ENCODE results near the gene UBAP2.

Gene UBAP2

GRCh38 chr9:34086864-34087263, 38.2 kb upstream of the UBAP2 start:
- ChIA-PET POLR2A (no interaction called here), CTCF (interaction anchor here (0.5 kb wide), 1 partner anchor 53 kb away, joined by 5 read pairs; no protein-coding TSS in a partner anchor)
- Histone ChIP-seq H3K4me3 (ENCODE audit: control insufficient read depth in 1 of 7, extremely low read depth in 1 of 7, insufficient read depth in 4 of 7, low read depth in 2 of 7, low read length in 6 of 7) (no peak overlapping the region), H3K4me1 (ENCODE audit: control extremely low read depth in 1 of 4, control insufficient read depth in 4 of 4, insufficient read depth in 4 of 4, low read length in 3 of 4) (no peaks in the 10 kb centered on the region), H3K27me3 (replicated peaks in 2 of 5; ENCODE audit: control insufficient read depth in 4 of 5, insufficient read depth in 5 of 5, low read length in 4 of 5) (no peaks in the 10 kb centered on the region), H3K27ac (ENCODE audit: insufficient read depth in 1 of 2, low read depth in 1 of 2, low read length in 2 of 2, poor library complexity in 1 of 2, severe bottlenecking in 2 of 2) (no peak overlapping the region), H3K36me3 (ENCODE audit: control insufficient read depth in 4 of 4, insufficient read depth in 4 of 4, low read length in 3 of 4) (peaks cover 21 to 71% (median 47%) of the 10 kb centered on the region in 4 experiments), H3K9me3 (ENCODE audit: control extremely low read depth in 1 of 5, control insufficient read depth in 4 of 5, insufficient read depth in 2 of 5, low read depth in 1 of 5, low read length in 4 of 5) (no peaks in the 10 kb centered on the region)
- DNase-seq: no peak

- Histone ChIP-seq H3K4me3 (ENCODE audit: control insufficient read depth in 1 of 7, extremely low read depth in 1 of 7, insufficient read depth in 4 of 7, low read depth in 2 of 7, low read length in 6 of 7) (no peak overlapping the region), H3K36me3 (ENCODE audit: control insufficient read depth in 4 of 4, insufficient read depth in 4 of 4, low read length in 3 of 4) (peaks cover 19 to 62% (median 39%) of the 10 kb centered on the region in 4 experiments), H3K9me3 (ENCODE audit: control extremely low read depth in 1 of 5, control insufficient read depth in 4 of 5, insufficient read depth in 2 of 5, low read depth in 1 of 5, low read length in 4 of 5) (no peaks in the 10 kb centered on the region), H3K4me1 (ENCODE audit: control extremely low read depth in 1 of 4, control insufficient read depth in 4 of 4, insufficient read depth in 4 of 4, low read length in 3 of 4) (no peaks in the 10 kb centered on the region), H3K27ac (ENCODE audit: insufficient read depth in 1 of 2, low read depth in 1 of 2, low read length in 2 of 2, poor library complexity in 1 of 2, severe bottlenecking in 2 of 2) (peak overlapping the region in 1 of 2 experiments; percentile 49), H3K27me3 (replicated peaks in 2 of 5; ENCODE audit: control insufficient read depth in 4 of 5, insufficient read depth in 5 of 5, low read length in 4 of 5) (no peaks in the 10 kb centered on the region)
- no peak for DNase-seq
- WGBS (ENCODE audit: insufficient coverage): 95% methylated on average over 5 of the region's 6 CpGs
- POLR2A ChIA-PET: no interaction called here
- CTCF ChIA-PET: interaction anchor here (1.6 kb wide), 1 partner anchor 74 kb away, joined by 4 read pairs; no protein-coding TSS in a partner anchor
Observed at GRCh38 chr9:34085581-34086500, 37.2 kb upstream of the UBAP2 start.

- no peaks in the 10 kb centered on the region for H3K4me1 ChIP-seq (ENCODE audit: control extremely low read depth in 1 of 4, control insufficient read depth in 4 of 4, insufficient read depth in 4 of 4, low read length in 3 of 4)
- H3K27ac ChIP-seq (ENCODE audit: insufficient read depth in 1 of 2, low read depth in 1 of 2, low read length in 2 of 2, poor library complexity in 1 of 2, severe bottlenecking in 2 of 2): no peak overlapping the region
- ChIA-PET CTCF (interaction anchor here (1.0 to 2.1 kb wide), 4 partner anchors 9 to 72 kb away, joined by 3 to 12 read pairs (median 4); no protein-coding TSS in a partner anchor), POLR2A (interaction anchor here (0.6 kb wide), 1 partner anchor 1611 kb away, joined by 3 read pairs; no protein-coding TSS in a partner anchor)
- no peak overlapping the region for H3K4me3 ChIP-seq (ENCODE audit: control insufficient read depth in 1 of 7, extremely low read depth in 1 of 7, insufficient read depth in 4 of 7, low read depth in 2 of 7, low read length in 6 of 7)
- WGBS (ENCODE audit: insufficient coverage): no CpG with 5 or more reads among the region's 1 CpG
- H3K9me3 ChIP-seq (ENCODE audit: control extremely low read depth in 1 of 5, control insufficient read depth in 4 of 5, insufficient read depth in 2 of 5, low read depth in 1 of 5, low read length in 4 of 5): no peaks in the 10 kb centered on the region
- peaks cover 14 to 49% (median 32%) of the 10 kb centered on the region in 4 experiments for H3K36me3 ChIP-seq (ENCODE audit: control insufficient read depth in 4 of 4, insufficient read depth in 4 of 4, low read length in 3 of 4)
- no peaks in the 10 kb centered on the region for H3K27me3 ChIP-seq (replicated peaks in 2 of 5; ENCODE audit: control insufficient read depth in 4 of 5, insufficient read depth in 5 of 5, low read length in 4 of 5)
- DNase-seq: no peak
Observed at GRCh38 chr9:34084562-34084961, 35.9 kb upstream of the UBAP2 start.

- Histone ChIP-seq H3K9me3 (ENCODE audit: control extremely low read depth in 1 of 5, control insufficient read depth in 4 of 5, insufficient read depth in 2 of 5, low read depth in 1 of 5, low read length in 4 of 5) (no peaks in the 10 kb centered on the region), H3K36me3 (ENCODE audit: control insufficient read depth in 4 of 4, insufficient read depth in 4 of 4, low read length in 3 of 4) (peaks cover 0 to 1% (median 0%) of the 10 kb centered on the region in 4 experiments), H3K4me1 (ENCODE audit: control extremely low read depth in 1 of 4, control insufficient read depth in 4 of 4, insufficient read depth in 4 of 4, low read length in 3 of 4) (no peaks in the 10 kb centered on the region), H3K4me3 (ENCODE audit: control insufficient read depth in 1 of 7, extremely low read depth in 1 of 7, insufficient read depth in 4 of 7, low read depth in 2 of 7, low read length in 6 of 7) (no peak overlapping the region), H3K27ac (ENCODE audit: insufficient read depth in 1 of 2, low read depth in 1 of 2, low read length in 2 of 2, poor library complexity in 1 of 2, severe bottlenecking in 2 of 2) (no peak overlapping the region), H3K27me3 (replicated peaks in 2 of 5; ENCODE audit: control insufficient read depth in 4 of 5, insufficient read depth in 5 of 5, low read length in 4 of 5) (no peaks in the 10 kb centered on the region)
- ChIA-PET POLR2A (interaction anchor here (0.6 kb wide), 1 partner anchor 67 kb away, joined by 3 read pairs; no protein-coding TSS in a partner anchor), CTCF (interaction anchor here (1.0 kb wide), 2 partner anchors 8 to 12 kb away, joined by 3 read pairs; no protein-coding TSS in a partner anchor)
- 92% methylated on average over 2 of the region's 2 CpGs for WGBS (ENCODE audit: insufficient coverage)
- DNase-seq: no peak
Observed at GRCh38 chr9:34079181-34079580, 30.5 kb upstream of the UBAP2 start.

GRCh38 chr9:34072868-34073590, 24.3 kb upstream of the UBAP2 start:
- H3K27me3 ChIP-seq (replicated peaks in 2 of 5; ENCODE audit: control insufficient read depth in 4 of 5, insufficient read depth in 5 of 5, low read length in 4 of 5): no peaks in the 10 kb centered on the region
- 93% methylated on average over 5 of the region's 5 CpGs for WGBS (ENCODE audit: insufficient coverage)
- H3K27ac ChIP-seq (ENCODE audit: insufficient read depth in 1 of 2, low read depth in 1 of 2, low read length in 2 of 2, poor library complexity in 1 of 2, severe bottlenecking in 2 of 2): no peak overlapping the region
- no peaks in the 10 kb centered on the region for H3K4me1 ChIP-seq (ENCODE audit: control extremely low read depth in 1 of 4, control insufficient read depth in 4 of 4, insufficient read depth in 4 of 4, low read length in 3 of 4)
- no peaks in the 10 kb centered on the region for H3K36me3 ChIP-seq (ENCODE audit: control insufficient read depth in 4 of 4, insufficient read depth in 4 of 4, low read length in 3 of 4)
- DNase-seq: no peak
- no peak overlapping the region for H3K4me3 ChIP-seq (ENCODE audit: control insufficient read depth in 1 of 7, extremely low read depth in 1 of 7, insufficient read depth in 4 of 7, low read depth in 2 of 7, low read length in 6 of 7)
- CTCF ChIA-PET: interaction anchor here (0.7 to 2.7 kb wide), 17 partner anchors 8 to 183 kb away, joined by 3 to 18 read pairs (median 4); partner anchors contain the start of gene UBAP2
- H3K9me3 ChIP-seq (ENCODE audit: control extremely low read depth in 1 of 5, control insufficient read depth in 4 of 5, insufficient read depth in 2 of 5, low read depth in 1 of 5, low read length in 4 of 5): no peaks in the 10 kb centered on the region
- POLR2A ChIA-PET: interaction anchor here (0.7 kb wide), 1 partner anchor 29 kb away, joined by 4 read pairs; no protein-coding TSS in a partner anchor

GRCh38 chr9:34072410-34072809, 23.7 kb upstream of the UBAP2 start:
- no peaks in the 10 kb centered on the region for H3K36me3 ChIP-seq (ENCODE audit: control insufficient read depth in 4 of 4, insufficient read depth in 4 of 4, low read length in 3 of 4)
- WGBS (ENCODE audit: insufficient coverage): 85% methylated on average over 1 of the region's 2 CpGs
- ChIA-PET CTCF (interaction anchor here (0.7 to 2.7 kb wide), 8 partner anchors 11 to 181 kb away, joined by 3 to 18 read pairs (median 4); no protein-coding TSS in a partner anchor), POLR2A (no interaction called here)
- H3K4me3 ChIP-seq (ENCODE audit: control insufficient read depth in 1 of 7, extremely low read depth in 1 of 7, insufficient read depth in 4 of 7, low read depth in 2 of 7, low read length in 6 of 7): no peak overlapping the region
- DNase-seq: no peak
- H3K9me3 ChIP-seq (ENCODE audit: control extremely low read depth in 1 of 5, control insufficient read depth in 4 of 5, insufficient read depth in 2 of 5, low read depth in 1 of 5, low read length in 4 of 5): no peaks in the 10 kb centered on the region
- no peaks in the 10 kb centered on the region for H3K27me3 ChIP-seq (replicated peaks in 2 of 5; ENCODE audit: control insufficient read depth in 4 of 5, insufficient read depth in 5 of 5, low read length in 4 of 5)
- H3K27ac ChIP-seq (ENCODE audit: insufficient read depth in 1 of 2, low read depth in 1 of 2, low read length in 2 of 2, poor library complexity in 1 of 2, severe bottlenecking in 2 of 2): no peak overlapping the region
- H3K4me1 ChIP-seq (ENCODE audit: control extremely low read depth in 1 of 4, control insufficient read depth in 4 of 4, insufficient read depth in 4 of 4, low read length in 3 of 4): no peaks in the 10 kb centered on the region

All from common myeloid progenitor, CD34-positive (primary cell).